Colonic mucosa (tissue), 4 donors: ENCODE data around the gene RHEX. TPM values are rescaled to one million over a fixed set of nuclear protein-coding genes. Genes with fewer than 3 reads are reported as not detected.

Experiments used
- DNase-seq: peaks from one replicate; pipeline ENCODE4 v3.0.0-alpha.2; 2020
- H3K27ac ChIP-seq: fragments of 200-600 bp; one replicate; pipeline ENCODE4 v1.8.0; 2021
- H3K27me3 ChIP-seq: fragments of 200-600 bp; one replicate; pipeline ENCODE4 v1.8.0; 2021
- H3K36me3 ChIP-seq: fragments of 200-600 bp; one replicate; pipeline ENCODE4 v1.8.0; 2021
- H3K4me1 ChIP-seq: fragments of 200-600 bp; one replicate; pipeline ENCODE4 v1.8.0; 2021; ENCODE audit warnings: mild to moderate bottlenecking
- H3K4me3 ChIP-seq: fragments of 200-600 bp; one replicate; pipeline ENCODE4 v1.8.0; 2021
- H3K9ac ChIP-seq, 2 donors: one replicate each; pipeline ENCODE4 v1.7.0; 2013; ENCODE audit warnings: control low read depth in 2 of 2, low read depth in 2 of 2, low read length in 2 of 2
- H3K9me3 ChIP-seq: fragments of 200-600 bp; one replicate; pipeline ENCODE4 v1.8.0; 2021
- CTCF ChIP-seq: fragments of 200-600 bp; IDR thresholded peaks from one replicate; pipeline ENCODE4 v1.8.0; 2022; ENCODE audit warnings: antibody characterized with exemption, mild to moderate bottlenecking
- intact Hi-C: fragments of 100-400 bp; cut with DNase I; formaldehyde crosslinking; loops from one replicate; pipeline ENCODE4 v1.14.1; 2022
- total RNA-seq, 2 donors: library from RNA; stranded (reverse); fragmentation: NEBNext Ultra II Directional in 1 of 2; extraction: Animal tissue kit (Norgen Biotek cat#: 25700) in 1 of 2; gene quantifications; one replicate each; pipeline ENCODE4 v1.2.1, GENCODE V29; 2021
- donor health status: healthy.
- donor health status: DM: no; HTN: no; CAD: no.
- donor health status: DM: no; HTN: no; CAD: no.

The RHEX gene
- total RNA-seq, 2 donors from 2014 or later: 1.1 to 1.4 TPM

DNA sequence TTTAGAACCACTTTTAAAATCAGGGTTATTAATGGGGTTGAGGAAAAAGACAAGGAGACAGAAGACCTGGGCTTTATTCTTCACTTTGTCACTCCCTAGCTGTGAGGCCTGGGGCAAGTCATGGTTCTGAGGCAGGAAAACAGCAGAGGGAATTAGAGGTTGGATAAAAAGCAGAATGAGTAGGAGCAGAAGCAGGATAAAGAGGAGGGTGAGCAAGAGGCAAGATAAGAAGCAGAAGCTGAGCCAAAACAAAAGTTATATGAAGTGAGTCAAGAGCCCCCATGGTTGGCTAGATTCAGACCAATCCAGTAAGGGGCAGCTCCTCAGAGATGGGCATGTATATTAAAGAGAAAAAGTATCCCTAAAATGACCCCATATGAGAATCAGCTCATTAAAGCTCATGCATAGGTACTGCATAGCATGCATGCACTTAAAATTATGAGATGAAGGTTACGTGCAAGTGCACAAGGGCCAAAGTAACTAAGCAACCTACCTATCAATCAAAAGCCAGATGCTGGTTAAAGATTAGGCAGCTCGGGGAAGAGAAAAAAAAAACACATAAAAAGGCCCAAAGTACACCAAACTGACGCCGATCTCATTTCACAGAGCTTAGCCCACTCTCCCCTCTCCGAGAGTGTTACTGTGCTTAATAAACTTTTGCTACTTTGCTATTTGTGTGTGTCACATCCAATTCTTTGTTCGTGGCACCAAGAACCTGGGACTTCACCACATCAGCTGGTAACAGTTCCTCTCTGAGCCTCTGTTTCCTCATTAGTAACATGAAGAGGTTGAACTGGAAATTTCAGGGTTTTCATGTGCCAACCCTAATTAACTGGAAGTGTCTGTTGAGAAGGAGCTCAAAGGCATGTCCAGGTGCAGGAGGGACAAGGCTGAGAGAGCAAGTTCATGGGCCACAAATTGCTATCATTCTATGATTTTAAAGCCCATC is 62.0 kb downstream of the RHEX start:
- no peak overlapping the region for H3K4me3 ChIP-seq
- peaks cover 17% of the 10 kb centered on the region for H3K27me3 ChIP-seq
- DNase-seq: no peak
- intact Hi-C loops: no loop called here
- H3K9ac ChIP-seq: no peak overlapping the region
- H3K4me1 ChIP-seq: peaks cover 7% of the 10 kb centered on the region
- H3K9me3 ChIP-seq: no peaks in the 10 kb centered on the region
- no peak for TF ChIP-seq CTCF
- no peak overlapping the region for H3K27ac ChIP-seq
- no peaks in the 10 kb centered on the region for H3K36me3 ChIP-seq

GRCh38 chr1:206115791-206116190 is 62.8 kb downstream of the RHEX start:
- Histone ChIP-seq H3K27ac (no peak overlapping the region), H3K27me3 (peaks cover 17% of the 10 kb centered on the region), H3K4me3 (no peak overlapping the region), H3K9me3 (no peaks in the 10 kb centered on the region), H3K36me3 (no peaks in the 10 kb centered on the region), H3K9ac (no peak overlapping the region), H3K4me1 (peaks cover 7% of the 10 kb centered on the region)
- no peak for TF ChIP-seq CTCF
- intact Hi-C loops: no loop called here
- no peak for DNase-seq

DNA sequence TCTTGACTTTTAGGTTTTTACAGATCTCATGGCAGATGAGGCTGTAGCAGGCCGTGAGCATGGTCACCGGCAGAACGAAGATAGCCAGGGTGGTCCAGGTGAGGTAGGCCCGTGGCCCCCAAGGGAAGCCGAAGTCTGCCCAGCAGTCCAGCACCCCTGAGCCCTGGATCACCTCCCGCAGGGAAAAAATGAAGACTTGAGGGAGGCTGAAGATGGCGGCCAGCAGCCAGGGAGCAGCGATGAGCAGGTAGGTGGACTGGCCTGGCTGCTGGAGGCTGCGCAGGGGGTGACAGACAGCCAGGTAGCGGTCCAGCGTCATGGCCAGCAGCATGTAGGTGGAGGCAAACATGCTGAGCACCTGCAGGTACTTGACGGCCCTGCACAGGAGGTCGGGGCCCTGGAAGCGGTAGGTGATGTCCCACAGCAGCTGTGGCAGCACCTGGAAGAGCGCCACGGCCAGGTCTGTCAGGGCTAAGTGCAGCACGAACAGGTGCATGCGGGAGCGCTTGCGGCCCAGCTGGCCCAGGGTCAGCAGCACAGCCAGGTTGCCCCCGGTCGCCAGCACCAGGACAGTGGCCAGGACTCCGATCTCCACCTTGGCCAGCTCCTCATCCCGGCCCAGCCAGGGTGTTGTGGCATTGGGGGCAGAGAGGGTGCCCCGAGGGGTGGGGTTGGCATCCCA is 63.4 kb downstream of the RHEX start:
- H3K27me3 ChIP-seq: peaks cover 17% of the 10 kb centered on the region
- H3K9ac ChIP-seq: no peak overlapping the region
- peaks cover 7% of the 10 kb centered on the region for H3K4me1 ChIP-seq
- H3K27ac ChIP-seq: no peak overlapping the region
- no peaks in the 10 kb centered on the region for H3K9me3 ChIP-seq
- intact Hi-C loops: no loop called here
- DNase-seq: no peak
- TF ChIP-seq CTCF: no peak
- H3K36me3 ChIP-seq: no peaks in the 10 kb centered on the region
- H3K4me3 ChIP-seq: no peak overlapping the region

DNA sequence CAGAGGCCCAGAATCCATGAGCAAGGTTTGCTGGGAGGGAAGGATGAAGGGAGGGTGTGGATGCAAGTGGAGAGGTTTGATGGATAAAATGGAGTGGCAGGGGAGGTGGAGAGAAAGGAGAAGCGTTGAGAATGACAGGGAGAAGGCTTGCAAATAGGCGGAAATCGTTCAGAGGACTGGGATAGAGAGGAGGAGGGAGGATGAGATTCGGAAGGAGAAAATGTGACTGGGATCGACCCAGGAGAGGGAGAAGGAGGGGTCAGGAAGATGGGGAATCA is 63.8 kb downstream of the RHEX start:
- Histone ChIP-seq H3K36me3 (no peaks in the 10 kb centered on the region), H3K4me1 (peaks cover 7% of the 10 kb centered on the region), H3K9me3 (no peaks in the 10 kb centered on the region), H3K9ac (no peak overlapping the region), H3K4me3 (no peak overlapping the region), H3K27me3 (peaks cover 17% of the 10 kb centered on the region), H3K27ac (no peak overlapping the region)
- no peak for TF ChIP-seq CTCF
- DNase-seq: no peak
- intact Hi-C loops: no loop called here

- H3K4me1 ChIP-seq: peaks cover 7% of the 10 kb centered on the region
- no peak for TF ChIP-seq CTCF
- peak within 1 kb of the TSS; percentile 34 for H3K4me3 ChIP-seq
- H3K27me3 ChIP-seq: peaks cover 17% of the 10 kb centered on the region
- peak; percentile 33 for DNase-seq
- no peak within 1 kb of the TSS for H3K27ac ChIP-seq
- peak within 1 kb of the TSS; percentile 19 to 53 for H3K9ac ChIP-seq
- intact Hi-C loops: no loop called here
- no peaks in the 10 kb centered on the region for H3K9me3 ChIP-seq
- no peaks in the 10 kb centered on the region for H3K36me3 ChIP-seq
Measured at GRCh38 chr1:206117151-206117948, 64.4 kb downstream of the RHEX start, which contains the start of gene AVPR1B. AVPR1B (minus strand) TSS chr1:206117388; CDS start chr1:206116890, 498 bp downstream.
